GM12865 (cell line): Measurements from ENCODE around the gene ADGRF1.
A peak's percentile ranks its signal among the peaks of the same experiment; 100 is the strongest.

Experiments used
- DNase-seq: peaks from one replicate; pipeline ENCODE4 v3.0.0; 2010; ENCODE audit warnings: low read depth
- H3K4me3 ChIP-seq: 2 replicates; pipeline ENCODE4 v1.5.1; 2011; ENCODE audit warnings: mild to moderate bottlenecking, low read depth, low read length, control low read depth
- CTCF ChIP-seq: IDR thresholded peaks from 2 replicates; pipeline ENCODE4 v1.5.1; 2011; ENCODE audit warnings: low read length, control low read depth, low read depth, inconsistent platforms; ENCODE audit not compliant: insufficient read depth; ENCODE audit errors: missing control alignments

ADGRF1 gene

GRCh38 chr6:47047479-47048407 is 5.6 kb upstream of the ADGRF1 start:
- no peak overlapping the region for H3K4me3 ChIP-seq
- TF ChIP-seq CTCF = peak; percentile 70
- DNase-seq = peak; percentile 69

GRCh38 chr6:47047097-47047478 is 5.0 kb upstream of the ADGRF1 start:
- no peak for TF ChIP-seq CTCF
- no peak overlapping the region for H3K4me3 ChIP-seq
- no peak for DNase-seq

- DNase-seq = peak; percentile 4
- no peak for TF ChIP-seq CTCF
- H3K4me3 ChIP-seq = no peak overlapping the region
Observed at GRCh38 chr6:47044397-47044796, 2.3 kb upstream of the ADGRF1 start.

GRCh38 chr6:47043286-47043685 is 1.2 kb upstream of the ADGRF1 start:
- DNase-seq = no peak
- no peak for TF ChIP-seq CTCF
- no peak overlapping the region for H3K4me3 ChIP-seq

GRCh38 chr6:47041741-47042140 is 391 bp downstream of the ADGRF1 start:
- DNase-seq = no peak
- no peak for TF ChIP-seq CTCF

GRCh38 chr6:47034926-47035325 is 7.2 kb downstream of the ADGRF1 start:
- H3K4me3 ChIP-seq = no peak overlapping the region
- TF ChIP-seq CTCF = no peak
- no peak for DNase-seq

More at GRCh38 chr6:47041741-47042140, 391 bp downstream of the ADGRF1 start:
- H3K4me3 ChIP-seq = no peak overlapping the region
